Rectal smooth muscle tissue (tissue), 1 donor: Measurements from ENCODE around the gene RASD1.
"Not testable (repeated sequence)": the region's sequence is repeated elsewhere in the genome, so short reads cannot be mapped to it uniquely, and the experiment has no call there.

Source experiments
- H3K27ac ChIP-seq: one replicate; pipeline ENCODE4 v1.7.0; 2013; ENCODE audit warnings: low read depth, low read length, inconsistent platforms
- H3K27me3 ChIP-seq: one replicate; pipeline ENCODE4 v1.7.0; 2013; ENCODE audit warnings: low read length; ENCODE audit not compliant: control insufficient read depth, insufficient read depth
- H3K36me3 ChIP-seq: one replicate; pipeline ENCODE4 v1.7.0; 2013; ENCODE audit warnings: low read length; ENCODE audit not compliant: control insufficient read depth, insufficient read depth
- H3K4me1 ChIP-seq: one replicate; pipeline ENCODE4 v1.7.0; 2013; ENCODE audit warnings: low read length; ENCODE audit not compliant: control insufficient read depth, insufficient read depth
- H3K4me3 ChIP-seq: one replicate; pipeline ENCODE4 v1.7.0; 2013; ENCODE audit warnings: low read length
- H3K9ac ChIP-seq: one replicate; pipeline ENCODE4 v1.7.0; 2013; ENCODE audit warnings: low read length

Gene RASD1

GRCh38 chr17:17494870-17495535 lies 1.2 kb downstream of the RASD1 start:
- H3K27ac ChIP-seq = no peak overlapping the region
- peaks cover 8% of the 10 kb centered on the region for H3K36me3 ChIP-seq
- H3K4me1 ChIP-seq = no peaks in the 10 kb centered on the region
- no peaks in the 10 kb centered on the region for H3K27me3 ChIP-seq
- peak overlapping the region; percentile 75 for H3K4me3 ChIP-seq
- H3K9ac ChIP-seq = no peak overlapping the region

- Histone ChIP-seq H3K4me3 (peak overlapping the region; percentile 29), H3K27ac (no peak overlapping the region), H3K4me1 (no peaks in the 10 kb centered on the region), H3K9ac (no peak overlapping the region), H3K36me3 (peaks cover 8% of the 10 kb centered on the region), H3K27me3 (no peaks in the 10 kb centered on the region)
Measured at GRCh38 chr17:17494499-17494869, 1.7 kb downstream of the RASD1 start.

GRCh38 chr17:17493986-17494466 lies 2.2 kb downstream of the RASD1 start:
- H3K4me3 ChIP-seq = no peak overlapping the region

GRCh38 chr17:17493249-17493985 lies 2.8 kb downstream of the RASD1 start:
- H3K9ac ChIP-seq = no peak overlapping the region
- H3K4me1 ChIP-seq = no peaks in the 10 kb centered on the region

More at GRCh38 chr17:17493986-17494466, 2.2 kb downstream of the RASD1 start:
- Histone ChIP-seq H3K27me3 (no peaks in the 10 kb centered on the region), H3K4me1 (no peaks in the 10 kb centered on the region), H3K9ac (no peak overlapping the region), H3K27ac (no peak overlapping the region), H3K36me3 (peaks cover 8% of the 10 kb centered on the region)

GRCh38 chr17:17492571-17492970 lies 3.6 kb downstream of the RASD1 start:
- Histone ChIP-seq H3K9ac (no peak overlapping the region), H3K36me3 (peaks cover 17% of the 10 kb centered on the region), H3K27ac (no peak overlapping the region), H3K27me3 (no peaks in the 10 kb centered on the region), H3K4me3 (no peak overlapping the region), H3K4me1 (no peaks in the 10 kb centered on the region)

More at GRCh38 chr17:17493249-17493985, 2.8 kb downstream of the RASD1 start:
- no peak overlapping the region for H3K4me3 ChIP-seq
- no peaks in the 10 kb centered on the region for H3K27me3 ChIP-seq
- H3K36me3 ChIP-seq = peaks cover 11% of the 10 kb centered on the region
- H3K27ac ChIP-seq = no peak overlapping the region

- no peaks in the 10 kb centered on the region for H3K4me1 ChIP-seq
- no peak overlapping the region for H3K27ac ChIP-seq
- no peaks in the 10 kb centered on the region for H3K27me3 ChIP-seq
- H3K4me3 ChIP-seq = no peak overlapping the region
- H3K36me3 ChIP-seq = peaks cover 18% of the 10 kb centered on the region
- H3K9ac ChIP-seq = no peak overlapping the region
Measured at GRCh38 chr17:17492085-17492484, 4.1 kb downstream of the RASD1 start.

GRCh38 chr17:17491546-17491988 lies 4.6 kb downstream of the RASD1 start:
- Histone ChIP-seq H3K27ac (no peak overlapping the region), H3K27me3 (no peaks in the 10 kb centered on the region), H3K4me3 (no peak overlapping the region), H3K4me1 (no peaks in the 10 kb centered on the region), H3K9ac (no peak overlapping the region), H3K36me3 (peaks cover 18% of the 10 kb centered on the region)

GRCh38 chr17:17491031-17491471 lies 5.1 kb downstream of the RASD1 start:
- Histone ChIP-seq H3K4me1 (no peaks in the 10 kb centered on the region), H3K4me3 (no peak overlapping the region), H3K27me3 (no peaks in the 10 kb centered on the region), H3K9ac (no peak overlapping the region), H3K27ac (no peak overlapping the region), H3K36me3 (peaks cover 18% of the 10 kb centered on the region)

- H3K27me3 ChIP-seq = no peaks in the 10 kb centered on the region
- no peak overlapping the region for H3K9ac ChIP-seq
- H3K4me1 ChIP-seq = no peaks in the 10 kb centered on the region
- H3K27ac ChIP-seq = no peak overlapping the region
- H3K4me3 ChIP-seq = no peak overlapping the region
- H3K36me3 ChIP-seq = peaks cover 18% of the 10 kb centered on the region
Measured at GRCh38 chr17:17487998-17488397, 8.2 kb downstream of the RASD1 start.

GRCh38 chr17:17486416-17486815 lies 9.8 kb downstream of the RASD1 start:
- H3K9ac ChIP-seq, H3K27ac ChIP-seq, H3K27me3 ChIP-seq, H3K4me1 ChIP-seq, H3K4me3 ChIP-seq: not testable (repeated sequence)
- H3K36me3 ChIP-seq = peaks cover 13% of the 10 kb centered on the region

- H3K4me1 ChIP-seq = no peaks in the 10 kb centered on the region
- H3K4me3 ChIP-seq = no peak overlapping the region
- no peaks in the 10 kb centered on the region for H3K27me3 ChIP-seq
- H3K27ac ChIP-seq = no peak overlapping the region
- no peak overlapping the region for H3K9ac ChIP-seq
- H3K36me3 ChIP-seq = peaks cover 11% of the 10 kb centered on the region
Measured at GRCh38 chr17:17485420-17485819, 10.8 kb downstream of the RASD1 start.

- H3K4me1 ChIP-seq = no peaks in the 10 kb centered on the region
Measured at GRCh38 chr17:17484451-17484899, 11.7 kb downstream of the RASD1 start.

More at GRCh38 chr17:17484451-17484899, 11.7 kb downstream of the RASD1 start:
- Histone ChIP-seq H3K9ac (no peak overlapping the region), H3K36me3 (peaks cover 11% of the 10 kb centered on the region), H3K27ac (no peak overlapping the region), H3K27me3 (no peaks in the 10 kb centered on the region), H3K4me3 (no peak overlapping the region)
